ENCODE measurements around the gene VPS9D1. TPM values are rescaled to one million over a fixed set of nuclear protein-coding genes. Genes with fewer than 3 reads are reported as not detected.
"Not testable (repeated sequence)": the region's sequence is repeated elsewhere in the genome, so short reads cannot be mapped to it uniquely, and the experiment has no call there.

The VPS9D1 gene
- total RNA-seq, 1 donor = 14.5 TPM

DNA sequence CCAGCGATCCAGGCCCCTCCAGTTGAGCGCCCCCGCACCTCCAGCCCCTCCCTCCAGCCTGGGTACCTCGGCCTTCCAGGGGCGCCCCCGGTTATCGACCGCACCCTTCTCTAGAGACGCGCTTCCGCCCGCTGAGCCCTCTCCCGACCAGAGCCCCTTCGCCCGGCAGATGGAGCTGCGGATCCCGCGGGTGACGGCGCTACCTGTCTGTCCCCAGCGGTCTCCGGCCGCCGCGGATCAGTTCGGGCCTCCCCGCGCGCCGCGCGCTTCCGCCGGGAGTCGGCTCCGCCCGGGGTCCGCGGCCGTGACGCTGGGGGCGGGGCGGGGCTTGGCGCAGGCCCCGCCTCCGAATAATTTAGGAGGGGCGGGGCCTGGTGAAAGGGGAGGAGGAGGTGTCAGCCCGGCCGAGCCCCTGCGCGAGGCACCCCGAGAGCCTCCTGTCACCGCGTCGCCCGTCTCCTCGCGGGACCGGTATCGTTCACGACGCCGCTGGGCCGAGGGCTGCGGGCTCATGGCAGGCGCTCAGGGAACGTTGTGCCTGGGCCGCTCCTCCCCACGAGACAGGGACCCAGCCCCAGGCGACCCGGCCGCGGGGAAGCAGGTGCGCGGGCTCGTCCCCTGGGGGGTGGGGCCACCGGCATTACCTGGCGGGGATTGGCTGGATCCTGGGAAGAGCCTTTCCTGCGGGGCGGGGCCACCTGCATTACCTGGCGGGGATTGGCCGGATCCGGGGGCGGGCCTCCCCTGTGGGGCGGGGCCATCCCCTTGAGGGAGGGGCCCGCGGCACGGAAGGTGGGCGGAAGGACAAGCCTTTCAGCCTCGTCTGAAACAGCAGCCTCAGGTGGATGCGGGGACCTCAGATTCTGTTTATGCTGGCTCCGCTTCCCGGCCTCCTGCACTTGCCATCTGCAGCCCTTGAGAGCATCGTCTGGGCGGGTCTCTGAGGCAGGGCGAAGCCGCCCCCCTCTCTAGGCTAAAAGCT is 19.0 kb downstream of the VPS9D1 start, which contains the start of gene SPATA2L:
Gene SPATA2L (minus strand): TSS at position 281 of the 982 bp plus-strand sequence. CDS start 473 bp downstream, outside the sequence.
- Histone ChIP-seq H3K27me3 (ENCODE audit: insufficient read depth, low read length) (peaks cover 4% of the 10 kb centered on the region), H3K4me2 (ENCODE audit: insufficient read depth, low read length) (peak within 1 kb of the TSS; percentile 93), H3K36me3 (ENCODE audit: insufficient read depth, low read length) (no peaks in the 10 kb centered on the region), H4K20me1 (ENCODE audit: insufficient read depth, low read length) (peaks cover 18% of the 10 kb centered on the region), H2AFZ (ENCODE audit: low read length) (peak within 1 kb of the TSS; percentile 62), H3K9me3 (ENCODE audit: low read depth, low read length) (no peaks in the 10 kb centered on the region), H3K4me3 (ENCODE audit: insufficient read depth, low read length) (peak within 1 kb of the TSS; percentile 80), H3K27ac (ENCODE audit: low read depth, low read length) (peak within 1 kb of the TSS; percentile 82), H3K79me2 (ENCODE audit: insufficient read depth, low read length) (peaks cover 3% of the 10 kb centered on the region), H3K4me1 (ENCODE audit: insufficient read depth, low read length) (peaks cover 15% of the 10 kb centered on the region)
- TF ChIP-seq, protein P1, sequence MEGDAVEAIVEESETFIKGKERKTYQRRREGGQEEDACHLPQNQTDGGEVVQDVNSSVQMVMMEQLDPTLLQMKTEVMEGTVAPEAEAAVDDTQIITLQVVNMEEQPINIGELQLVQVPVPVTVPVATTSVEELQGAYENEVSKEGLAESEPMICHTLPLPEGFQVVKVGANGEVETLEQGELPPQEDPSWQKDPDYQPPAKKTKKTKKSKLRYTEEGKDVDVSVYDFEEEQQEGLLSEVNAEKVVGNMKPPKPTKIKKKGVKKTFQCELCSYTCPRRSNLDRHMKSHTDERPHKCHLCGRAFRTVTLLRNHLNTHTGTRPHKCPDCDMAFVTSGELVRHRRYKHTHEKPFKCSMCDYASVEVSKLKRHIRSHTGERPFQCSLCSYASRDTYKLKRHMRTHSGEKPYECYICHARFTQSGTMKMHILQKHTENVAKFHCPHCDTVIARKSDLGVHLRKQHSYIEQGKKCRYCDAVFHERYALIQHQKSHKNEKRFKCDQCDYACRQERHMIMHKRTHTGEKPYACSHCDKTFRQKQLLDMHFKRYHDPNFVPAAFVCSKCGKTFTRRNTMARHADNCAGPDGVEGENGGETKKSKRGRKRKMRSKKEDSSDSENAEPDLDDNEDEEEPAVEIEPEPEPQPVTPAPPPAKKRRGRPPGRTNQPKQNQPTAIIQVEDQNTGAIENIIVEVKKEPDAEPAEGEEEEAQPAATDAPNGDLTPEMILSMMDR (IDR thresholded peaks at IDR 0.05; ENCODE audit: extremely low read depth, low read depth, low read length) = no peak
- DNase-seq (ENCODE audit: insufficient read length, low spot score, missing footprints) = peak; percentile 99

DNA sequence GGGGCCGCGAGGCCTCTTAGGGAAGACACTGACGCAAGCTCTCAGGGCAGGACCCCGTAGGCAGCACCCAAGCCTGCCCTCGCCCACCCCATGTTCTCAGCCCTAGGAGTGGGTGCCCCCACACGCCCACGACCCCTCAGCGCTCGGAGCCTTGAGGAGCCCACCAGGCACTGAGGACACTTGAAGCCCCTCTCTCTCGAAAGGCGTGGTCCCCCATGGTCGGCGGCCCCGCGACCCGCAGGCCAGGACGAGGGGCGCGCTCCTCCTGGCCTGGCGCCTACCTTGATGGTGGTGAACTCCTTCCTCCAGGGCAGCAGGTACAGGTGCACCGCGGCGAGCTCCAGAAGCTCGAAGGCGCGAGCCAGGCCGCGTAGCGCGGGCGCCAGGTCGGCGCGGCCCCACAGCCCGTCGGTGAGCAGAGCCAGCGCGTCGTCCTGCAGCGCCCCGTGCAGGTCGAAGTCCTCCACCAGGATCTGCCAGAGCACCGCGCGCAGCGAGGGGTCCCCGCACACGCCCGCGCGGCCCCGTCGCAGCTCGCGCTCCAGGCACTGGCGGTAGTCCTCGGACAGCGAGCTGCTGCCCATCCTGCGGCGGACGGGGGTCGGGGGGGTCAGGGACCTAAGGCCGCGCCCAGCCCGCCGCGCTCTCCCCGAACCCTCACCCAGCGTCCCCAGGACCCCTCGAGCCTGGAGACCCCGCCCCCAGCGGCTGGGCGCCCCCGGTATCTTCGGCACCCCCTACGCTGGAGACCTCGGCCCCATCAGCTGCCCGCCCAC is 19.9 kb downstream of the VPS9D1 start:
- Histone ChIP-seq H4K20me1 (ENCODE audit: insufficient read depth, low read length) (peaks cover 18% of the 10 kb centered on the region), H3K4me3 (ENCODE audit: insufficient read depth, low read length) (peak overlapping the region; percentile 80), H3K27me3 (ENCODE audit: insufficient read depth, low read length) (peaks cover 4% of the 10 kb centered on the region), H3K4me2 (ENCODE audit: insufficient read depth, low read length) (peak overlapping the region; percentile 93), H3K4me1 (ENCODE audit: insufficient read depth, low read length) (peaks cover 11% of the 10 kb centered on the region), H3K79me2 (ENCODE audit: insufficient read depth, low read length) (peaks cover 3% of the 10 kb centered on the region), H3K9me3 (ENCODE audit: low read depth, low read length) (no peaks in the 10 kb centered on the region), H3K36me3 (ENCODE audit: insufficient read depth, low read length) (no peaks in the 10 kb centered on the region), H2AFZ (ENCODE audit: low read length) (no peak overlapping the region), H3K27ac (ENCODE audit: low read depth, low read length) (peak overlapping the region; percentile 82)
- TF ChIP-seq, protein P1 (IDR thresholded peaks at IDR 0.05; ENCODE audit: extremely low read depth, low read depth, low read length) = no peak
- DNase-seq (ENCODE audit: insufficient read length, low spot score, missing footprints) = peak; percentile 93

DNA sequence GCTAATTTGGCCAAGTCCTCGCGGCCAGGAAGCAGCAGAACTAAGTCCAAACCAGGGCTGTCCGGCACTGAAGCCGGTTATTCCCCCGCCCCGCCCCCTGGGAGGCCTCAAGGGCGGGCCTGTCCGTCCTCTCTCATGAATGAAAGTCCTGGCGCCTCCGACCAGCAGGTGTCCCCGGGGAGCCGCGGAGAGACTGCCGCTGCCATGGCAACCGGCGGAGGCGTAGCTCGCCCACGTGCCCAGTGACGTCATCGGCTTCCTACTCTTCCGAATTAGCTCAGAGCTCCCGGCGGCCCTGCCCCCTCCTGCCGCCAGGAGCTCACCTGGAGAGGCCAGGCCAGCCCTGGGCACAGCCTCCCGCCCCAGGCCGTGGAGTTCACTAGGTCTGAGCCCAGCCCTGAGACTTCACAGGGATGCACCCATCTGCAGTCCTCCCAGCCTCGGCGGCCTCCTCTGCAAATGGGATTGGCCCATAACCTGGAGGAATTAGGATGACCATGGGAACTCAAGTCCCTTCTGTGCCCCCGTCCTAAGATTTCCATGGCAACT is 20.5 kb downstream of the VPS9D1 start:
- no peaks in the 10 kb centered on the region for H3K36me3 ChIP-seq (ENCODE audit: insufficient read depth, low read length)
- H3K4me2 ChIP-seq (ENCODE audit: insufficient read depth, low read length) = peak overlapping the region; percentile 93
- H4K20me1 ChIP-seq (ENCODE audit: insufficient read depth, low read length) = peaks cover 18% of the 10 kb centered on the region
- peak overlapping the region; percentile 80 for H3K4me3 ChIP-seq (ENCODE audit: insufficient read depth, low read length)
- peaks cover 11% of the 10 kb centered on the region for H3K4me1 ChIP-seq (ENCODE audit: insufficient read depth, low read length)
- H3K27me3 ChIP-seq (ENCODE audit: insufficient read depth, low read length) = peaks cover 4% of the 10 kb centered on the region
- DNase-seq (ENCODE audit: insufficient read length, low spot score, missing footprints) = peak; percentile 100
- TF ChIP-seq, protein P1 (IDR thresholded peaks at IDR 0.05; ENCODE audit: extremely low read depth, low read depth, low read length) = peak; percentile 25
- no peaks in the 10 kb centered on the region for H3K9me3 ChIP-seq (ENCODE audit: low read depth, low read length)
- H3K27ac ChIP-seq (ENCODE audit: low read depth, low read length) = peak overlapping the region; percentile 82
- peaks cover 3% of the 10 kb centered on the region for H3K79me2 ChIP-seq (ENCODE audit: insufficient read depth, low read length)
- no peak overlapping the region for H2AFZ ChIP-seq (ENCODE audit: low read length)

DNA sequence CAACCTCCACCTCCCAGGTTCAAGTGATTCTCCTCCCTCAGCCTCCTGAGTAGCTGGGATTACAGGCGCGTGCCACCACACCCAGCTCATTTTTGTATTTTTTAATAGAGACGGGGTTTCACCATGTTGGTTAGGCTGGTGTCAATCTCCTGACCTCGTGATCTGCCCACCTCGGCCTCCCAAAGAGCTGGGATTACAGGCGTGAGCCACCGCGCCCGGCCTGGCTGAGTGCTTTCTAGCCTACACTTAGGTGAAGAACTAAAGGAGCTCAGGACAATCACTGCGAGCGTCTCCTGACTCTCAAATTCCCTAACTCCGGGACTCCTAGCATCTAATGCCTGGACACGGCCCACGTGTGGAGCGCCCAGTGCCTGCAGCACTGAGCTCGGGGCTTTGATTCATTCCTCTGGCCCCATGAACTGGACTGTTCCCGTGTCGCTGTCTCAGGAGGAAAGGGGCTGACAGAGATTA is 21.0 kb downstream of the VPS9D1 start:
- H3K79me2 ChIP-seq (ENCODE audit: insufficient read depth, low read length); H3K27me3 ChIP-seq (ENCODE audit: insufficient read depth, low read length); DNase-seq (ENCODE audit: insufficient read length, low spot score, missing footprints); H3K9me3 ChIP-seq (ENCODE audit: low read depth, low read length); H2AFZ ChIP-seq (ENCODE audit: low read length); H3K36me3 ChIP-seq (ENCODE audit: insufficient read depth, low read length): not testable (repeated sequence)
- Histone ChIP-seq H3K4me3 (ENCODE audit: insufficient read depth, low read length) (peak overlapping the region; percentile 80), H3K4me2 (ENCODE audit: insufficient read depth, low read length) (peak overlapping the region; percentile 93), H3K4me1 (ENCODE audit: insufficient read depth, low read length) (peaks cover 11% of the 10 kb centered on the region), H3K27ac (ENCODE audit: low read depth, low read length) (peak overlapping the region; percentile 82), H4K20me1 (ENCODE audit: insufficient read depth, low read length) (peaks cover 18% of the 10 kb centered on the region)

DNA sequence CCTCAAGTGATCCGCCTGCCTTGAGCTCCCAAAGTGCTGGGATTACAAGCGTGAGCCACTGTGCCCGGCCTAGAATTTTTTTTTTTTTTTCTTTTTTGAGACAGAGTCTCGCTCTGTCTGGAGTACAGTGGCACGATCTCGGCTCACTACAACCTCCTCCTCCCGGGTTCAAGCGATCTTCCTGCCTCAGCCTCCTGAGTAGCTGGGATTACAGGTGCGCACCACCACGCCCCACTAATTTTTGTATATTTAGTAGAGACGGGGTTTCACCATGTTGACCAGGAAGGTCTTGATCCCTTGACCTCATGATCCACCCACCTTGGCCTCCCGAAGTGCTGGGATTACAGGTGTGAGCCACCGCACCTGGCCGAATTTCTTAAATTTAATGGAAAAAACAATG is 22.0 kb downstream of the VPS9D1 start:
- not testable (repeated sequence) for H3K27ac ChIP-seq (ENCODE audit: low read depth, low read length); H2AFZ ChIP-seq (ENCODE audit: low read length); H3K4me2 ChIP-seq (ENCODE audit: insufficient read depth, low read length); H3K36me3 ChIP-seq (ENCODE audit: insufficient read depth, low read length); H3K79me2 ChIP-seq (ENCODE audit: insufficient read depth, low read length); H3K27me3 ChIP-seq (ENCODE audit: insufficient read depth, low read length); H3K9me3 ChIP-seq (ENCODE audit: low read depth, low read length); H3K4me3 ChIP-seq (ENCODE audit: insufficient read depth, low read length); DNase-seq (ENCODE audit: insufficient read length, low spot score, missing footprints)
- H4K20me1 ChIP-seq (ENCODE audit: insufficient read depth, low read length) = peaks cover 18% of the 10 kb centered on the region
- H3K4me1 ChIP-seq (ENCODE audit: insufficient read depth, low read length) = peaks cover 11% of the 10 kb centered on the region

Measured in osteoblast (primary cell).